IgD-negative memory B cell (primary cell): ENCODE data around the gene FGF3. TPM values are rescaled to one million over a fixed set of nuclear protein-coding genes. Genes with fewer than 3 reads are reported as not detected.
A peak's percentile ranks its signal among the peaks of the same experiment; 100 is the strongest.

Source experiments
- H3K27ac Mint-ChIP-seq, 3 donors: one replicate each; pipeline ENCODE4 v1.8.0; 2020 to 2022; ENCODE audit warnings: mild to moderate bottlenecking in 3 of 3, mixed read lengths in 3 of 3, moderate library complexity in 1 of 3
- H3K27me3 Mint-ChIP-seq: one replicate; pipeline ENCODE4 v1.8.0; 2021; ENCODE audit warnings: mixed read lengths
- H3K36me3 Mint-ChIP-seq: one replicate; pipeline ENCODE4 v1.8.0; 2020; ENCODE audit warnings: mild to moderate bottlenecking, mixed read lengths
- H3K4me1 Mint-ChIP-seq, 3 donors: one replicate each; pipeline ENCODE4 v1.8.0; 2020 to 2022; ENCODE audit warnings: mixed read lengths in 3 of 3, mild to moderate bottlenecking in 1 of 3
- H3K4me3 Mint-ChIP-seq, 4 donors: one replicate each; pipeline ENCODE4 v1.8.0; 2020 to 2022; ENCODE audit warnings: mild to moderate bottlenecking in 4 of 4, mixed read lengths in 4 of 4, moderate library complexity in 3 of 4
- H3K9me3 Mint-ChIP-seq, 3 donors: one replicate each; pipeline ENCODE4 v1.8.0; 2020 to 2021; ENCODE audit warnings: mixed read lengths in 3 of 3, mild to moderate bottlenecking in 1 of 3
- polyA plus RNA-seq: library from polyadenylated mRNA; unstranded; fragments of 300-500 nt; fragmentation: Illumina TruSeq; gene quantifications from one replicate; pipeline ENCODE4 v1.2.3, GENCODE V29; 2021

FGF3 gene
- polyA plus RNA-seq, 1 donor from 2014 or later: not detected

DNA sequence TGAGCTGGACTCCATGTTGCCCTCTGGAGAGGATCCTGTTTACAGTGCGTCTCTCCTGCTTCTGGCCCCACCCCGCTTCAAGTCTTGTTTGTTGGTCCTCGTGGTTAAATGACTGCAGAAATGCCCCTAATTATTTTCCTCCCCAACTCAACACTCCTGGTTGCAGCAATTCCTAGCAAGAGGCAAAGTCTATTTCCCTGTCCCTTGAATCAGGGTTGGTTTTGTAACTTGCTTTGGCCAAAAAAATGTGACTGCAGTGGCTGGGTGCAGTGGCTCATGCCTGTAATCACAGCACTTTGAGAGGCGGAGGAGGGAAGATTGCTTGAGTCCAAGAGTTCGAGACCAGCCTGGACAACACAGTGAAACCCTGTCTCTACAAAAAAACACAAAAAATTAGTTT is 41.0 kb upstream of the FGF3 start:
- H3K27me3 Mint-ChIP-seq: peaks cover 8% of the 10 kb centered on the region
- H3K4me3 Mint-ChIP-seq: no peak overlapping the region
- no peak overlapping the region for H3K27ac Mint-ChIP-seq
- peaks cover 0 to 11% (median 6%) of the 10 kb centered on the region in 3 donors for H3K9me3 Mint-ChIP-seq
- H3K4me1 Mint-ChIP-seq: peaks cover 0 to 3% (median 1%) of the 10 kb centered on the region in 3 donors
- H3K36me3 Mint-ChIP-seq: no peaks in the 10 kb centered on the region

DNA sequence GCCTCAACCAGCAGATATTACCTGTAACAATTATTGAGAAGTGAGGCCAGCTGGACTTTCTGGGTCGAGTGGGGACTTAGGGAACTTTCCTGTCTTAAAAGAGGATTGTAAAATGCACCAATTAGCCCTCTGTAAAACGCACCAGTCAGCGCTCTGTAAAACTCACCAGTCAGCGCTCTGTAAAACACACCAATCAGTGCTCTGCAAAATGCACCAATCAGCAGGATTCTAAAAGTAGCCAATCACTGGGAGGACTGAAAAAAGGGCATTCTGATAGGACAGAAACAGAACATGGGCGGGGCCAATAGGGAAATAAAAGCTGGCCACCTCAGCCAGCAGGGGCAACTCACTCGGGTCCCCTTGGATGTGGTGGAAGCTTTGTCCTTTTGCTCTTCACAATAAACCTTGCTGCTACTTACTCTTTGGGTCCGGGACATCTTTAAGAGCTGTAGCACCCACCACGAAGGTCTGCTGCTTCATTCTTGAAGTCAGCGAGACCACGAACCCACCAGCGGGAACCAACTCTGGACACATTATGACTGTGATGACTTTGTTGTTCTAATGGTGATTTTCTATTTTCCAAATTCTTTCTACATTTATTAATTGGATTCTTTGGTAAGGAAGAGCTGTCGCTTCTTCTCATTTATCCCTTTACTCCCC is 40.2 kb upstream of the FGF3 start:
- H3K9me3 Mint-ChIP-seq: peaks cover 3 to 11% (median 6%) of the 10 kb centered on the region in 3 donors
- no peaks in the 10 kb centered on the region for H3K36me3 Mint-ChIP-seq
- no peak overlapping the region for H3K4me3 Mint-ChIP-seq
- H3K4me1 Mint-ChIP-seq: peaks cover 0 to 3% (median 1%) of the 10 kb centered on the region in 3 donors
- H3K27me3 Mint-ChIP-seq: peaks cover 6% of the 10 kb centered on the region
- no peak overlapping the region for H3K27ac Mint-ChIP-seq

DNA sequence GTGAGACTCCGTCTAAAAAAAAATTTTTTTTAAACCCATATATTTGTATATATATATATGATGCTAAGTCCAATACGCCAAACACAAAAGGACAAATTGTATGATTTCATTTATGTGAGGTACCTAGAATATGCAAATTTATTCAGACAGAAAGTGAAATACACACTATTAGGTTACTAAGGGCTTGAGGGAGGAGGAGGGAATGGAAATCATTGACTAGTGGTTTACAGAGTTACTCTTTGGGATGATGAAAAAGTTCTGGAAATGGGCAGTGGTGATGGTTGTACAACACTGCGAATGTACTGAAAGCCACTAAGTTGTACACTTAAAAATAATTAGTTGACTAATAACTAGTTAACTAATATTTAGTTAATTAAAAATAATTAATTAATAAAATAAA is 36.2 kb upstream of the FGF3 start:
- Mint-ChIP-seq H3K27ac (no peak overlapping the region), H3K27me3 (peaks cover 13% of the 10 kb centered on the region), H3K36me3 (peaks cover 2% of the 10 kb centered on the region), H3K4me1 (peaks cover 0 to 3% (median 1%) of the 10 kb centered on the region in 3 donors), H3K4me3 (no peak overlapping the region), H3K9me3 (peaks cover 8 to 14% (median 14%) of the 10 kb centered on the region in 3 donors)

DNA sequence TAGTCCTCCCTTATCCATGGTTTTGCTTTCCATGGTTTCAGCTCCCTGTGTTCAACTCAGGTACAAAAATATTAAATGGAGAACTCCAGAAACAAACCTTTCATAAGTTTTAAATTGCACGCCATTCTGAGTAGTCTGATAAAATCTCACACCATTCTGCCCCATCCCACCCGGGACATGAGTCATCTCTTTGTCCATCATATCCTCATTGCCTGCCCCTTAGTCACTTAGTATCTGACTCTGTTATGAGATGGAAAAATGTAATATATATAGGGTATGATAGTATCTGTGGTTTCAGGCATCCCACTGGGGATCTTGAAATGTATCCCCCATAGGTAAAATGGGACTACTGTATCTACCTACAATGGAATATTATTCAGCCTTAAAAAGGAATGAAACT is 35.5 kb upstream of the FGF3 start:
- Mint-ChIP-seq H3K9me3 (peaks cover 8 to 14% (median 14%) of the 10 kb centered on the region in 3 donors), H3K27me3 (peaks cover 13% of the 10 kb centered on the region), H3K4me3 (no peak overlapping the region), H3K4me1 (peaks cover 0 to 3% (median 1%) of the 10 kb centered on the region in 3 donors), H3K27ac (no peak overlapping the region), H3K36me3 (peaks cover 2% of the 10 kb centered on the region)

DNA sequence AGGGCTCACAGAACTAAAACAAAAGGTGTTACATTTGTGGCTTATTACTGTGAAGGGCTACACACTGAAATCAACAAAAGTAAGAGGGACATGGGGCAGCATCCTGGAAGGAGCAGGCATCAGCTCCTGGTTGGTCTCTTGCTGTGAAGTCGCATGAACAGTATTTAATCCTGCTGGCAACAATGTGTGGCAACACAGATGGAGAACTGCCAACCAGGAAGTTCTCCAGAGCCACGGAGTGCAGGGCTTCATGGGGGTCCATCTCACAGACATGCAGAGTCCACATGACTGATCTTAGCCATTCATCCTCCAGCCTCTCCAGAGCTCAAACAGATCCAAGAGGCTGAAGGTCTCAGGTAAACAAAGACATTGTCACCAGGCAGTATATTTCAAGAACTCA is 32.8 kb upstream of the FGF3 start:
- Mint-ChIP-seq H3K9me3 (peaks cover 7 to 14% (median 8%) of the 10 kb centered on the region in 3 donors), H3K27me3 (peaks cover 13% of the 10 kb centered on the region), H3K27ac (no peak overlapping the region), H3K4me3 (no peak overlapping the region), H3K36me3 (peaks cover 2% of the 10 kb centered on the region), H3K4me1 (no peaks in the 10 kb centered on the region)

GRCh38 chr11:69848201-69848600 is 29.0 kb upstream of the FGF3 start:
- H3K27me3 Mint-ChIP-seq: peaks cover 11% of the 10 kb centered on the region
- no peaks in the 10 kb centered on the region for H3K4me1 Mint-ChIP-seq
- H3K4me3 Mint-ChIP-seq: no peak overlapping the region
- H3K36me3 Mint-ChIP-seq: peaks cover 2% of the 10 kb centered on the region
- H3K27ac Mint-ChIP-seq: peak overlapping the region in 1 of 3 donors; percentile 21
- peaks cover 3 to 11% (median 5%) of the 10 kb centered on the region in 3 donors for H3K9me3 Mint-ChIP-seq

- no peak overlapping the region for H3K4me3 Mint-ChIP-seq
- H3K9me3 Mint-ChIP-seq: peaks cover 0 to 4% (median 2%) of the 10 kb centered on the region in 3 donors
- H3K4me1 Mint-ChIP-seq: no peaks in the 10 kb centered on the region
These were observed 25.2 kb upstream of the FGF3 start for GRCh38 chr11:69844396-69844795.

GRCh38 chr11:69843529-69843921 is 24.3 kb upstream of the FGF3 start:
- Mint-ChIP-seq H3K4me1 (no peaks in the 10 kb centered on the region), H3K4me3 (no peak overlapping the region), H3K9me3 (peaks cover 0 to 4% (median 0%) of the 10 kb centered on the region in 3 donors), H3K27me3 (no peaks in the 10 kb centered on the region), H3K36me3 (peaks cover 2% of the 10 kb centered on the region), H3K27ac (no peak overlapping the region)

More at GRCh38 chr11:69844396-69844795, 25.2 kb upstream of the FGF3 start:
- H3K36me3 Mint-ChIP-seq: peaks cover 2% of the 10 kb centered on the region
- no peak overlapping the region for H3K27ac Mint-ChIP-seq
- H3K27me3 Mint-ChIP-seq: no peaks in the 10 kb centered on the region

DNA sequence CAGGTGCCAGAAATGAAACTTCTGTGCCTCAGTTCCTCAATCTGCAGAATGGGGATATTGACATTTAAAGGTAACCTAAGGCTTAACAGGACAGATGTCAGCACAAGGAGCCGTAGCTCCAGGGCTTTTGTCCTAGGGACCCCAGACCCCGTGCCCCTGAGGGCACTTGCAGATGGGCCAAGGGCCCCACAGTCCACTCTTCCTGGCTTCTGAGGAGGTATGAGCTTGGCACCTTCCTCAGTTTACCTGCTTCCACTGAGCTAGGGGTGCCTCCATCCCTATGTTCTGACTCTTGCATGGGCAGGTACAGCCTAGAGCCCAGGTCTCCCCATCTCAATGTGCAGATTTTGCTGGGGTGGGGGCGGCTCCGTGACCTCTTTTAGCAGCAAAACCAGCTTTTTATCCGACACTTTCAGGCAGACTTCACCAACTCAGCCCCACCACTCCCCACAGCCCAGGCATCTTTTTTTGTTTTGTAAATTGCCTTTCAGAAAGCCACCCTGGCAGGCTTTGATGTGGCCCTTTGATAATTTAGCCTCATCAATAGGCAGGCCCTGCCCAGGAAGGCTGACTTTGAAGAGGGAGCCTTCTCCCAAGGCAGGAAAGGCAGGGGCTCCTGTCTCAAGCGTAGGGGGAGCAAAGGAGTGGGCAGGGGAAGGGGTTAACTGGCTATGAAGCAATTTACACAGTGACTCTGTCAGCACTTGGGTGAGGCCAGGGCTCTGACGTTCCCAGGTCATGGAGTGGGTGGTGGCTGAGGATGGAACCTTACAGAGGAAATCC is 23.7 kb upstream of the FGF3 start:
- Mint-ChIP-seq H3K4me1 (no peaks in the 10 kb centered on the region), H3K4me3 (no peak overlapping the region), H3K27me3 (no peaks in the 10 kb centered on the region), H3K9me3 (peaks cover 0 to 4% (median 0%) of the 10 kb centered on the region in 3 donors), H3K36me3 (peaks cover 2% of the 10 kb centered on the region), H3K27ac (no peak overlapping the region)

- peaks cover 3% of the 10 kb centered on the region for H3K27me3 Mint-ChIP-seq
- H3K27ac Mint-ChIP-seq: no peak overlapping the region
- peaks cover 2% of the 10 kb centered on the region for H3K36me3 Mint-ChIP-seq
- H3K4me1 Mint-ChIP-seq: no peaks in the 10 kb centered on the region
- peaks cover 0 to 4% (median 0%) of the 10 kb centered on the region in 3 donors for H3K9me3 Mint-ChIP-seq
- no peak overlapping the region for H3K4me3 Mint-ChIP-seq
These were observed 22.9 kb upstream of the FGF3 start for GRCh38 chr11:69841859-69842698.

- H3K27ac Mint-ChIP-seq: no peak overlapping the region
- peaks cover 2% of the 10 kb centered on the region for H3K36me3 Mint-ChIP-seq
- H3K27me3 Mint-ChIP-seq: peaks cover 3% of the 10 kb centered on the region
- no peaks in the 10 kb centered on the region for H3K4me1 Mint-ChIP-seq
- H3K9me3 Mint-ChIP-seq: peaks cover 0 to 4% (median 0%) of the 10 kb centered on the region in 3 donors
- no peak overlapping the region for H3K4me3 Mint-ChIP-seq
These were observed 22.1 kb upstream of the FGF3 start for GRCh38 chr11:69841170-69841858.

DNA sequence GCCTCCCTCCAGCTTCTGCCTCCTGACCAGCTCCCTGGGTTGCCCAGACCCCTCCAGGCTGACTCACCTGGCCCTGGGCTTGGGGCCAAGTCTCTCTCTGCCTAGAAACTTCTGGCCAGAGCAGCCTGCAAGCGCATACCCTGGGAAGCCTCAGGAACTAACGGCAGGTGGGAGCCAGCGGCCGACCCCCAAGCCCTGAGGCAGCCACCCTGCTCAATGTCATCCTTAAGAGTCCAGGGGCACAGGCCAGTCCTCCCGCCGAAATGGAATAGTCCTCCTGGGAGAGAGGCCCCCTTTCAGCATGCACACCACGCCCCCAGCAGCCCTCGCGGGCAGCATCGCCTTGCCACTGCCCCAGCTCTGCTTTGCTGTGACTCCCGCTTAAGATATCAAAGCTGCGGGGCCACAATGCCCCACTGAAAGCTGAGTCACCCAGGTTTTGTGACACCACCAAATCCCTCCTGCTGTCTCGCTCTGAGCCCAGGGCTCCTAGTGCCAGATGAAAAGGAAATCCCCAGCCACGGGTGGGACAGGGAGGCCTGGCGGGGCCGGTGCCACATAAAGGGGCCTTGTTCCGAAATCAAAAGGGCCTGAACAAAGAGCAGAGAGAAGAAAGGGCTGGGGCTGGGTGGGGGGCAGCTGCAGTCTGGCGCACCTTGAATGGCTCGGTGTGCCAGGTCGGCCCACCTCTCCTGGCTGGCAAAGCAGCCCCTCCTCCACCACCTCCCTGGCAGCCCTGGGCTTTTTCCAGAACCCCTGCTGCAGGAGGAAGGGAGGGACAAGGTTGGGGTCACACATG is 21.4 kb upstream of the FGF3 start:
- Mint-ChIP-seq H3K9me3 (peaks cover 0 to 4% (median 0%) of the 10 kb centered on the region in 3 donors), H3K4me1 (no peaks in the 10 kb centered on the region), H3K27ac (no peak overlapping the region)

DNA sequence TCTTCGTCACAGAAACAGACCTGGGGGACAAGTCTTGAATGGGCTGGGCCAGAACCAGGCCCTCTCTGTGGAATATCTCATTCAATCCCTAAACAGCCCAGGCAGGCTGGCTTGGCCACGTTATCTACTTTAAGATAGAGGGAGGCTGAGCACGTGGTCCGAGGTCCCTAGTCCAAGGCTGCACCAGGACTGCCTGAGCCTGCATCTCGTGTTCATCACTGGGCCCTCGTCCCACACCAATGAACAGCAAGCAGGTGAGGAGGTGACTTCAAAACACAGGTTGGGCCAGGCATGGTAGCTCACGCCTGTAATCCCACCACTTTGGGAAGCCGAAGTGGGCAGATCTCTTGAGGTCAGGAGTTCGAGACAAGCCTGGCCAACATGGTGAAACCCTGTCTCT is 20.3 kb upstream of the FGF3 start:
- Mint-ChIP-seq H3K9me3 (peaks cover 0 to 4% (median 0%) of the 10 kb centered on the region in 3 donors), H3K27ac (no peak overlapping the region), H3K27me3 (peaks cover 6% of the 10 kb centered on the region), H3K4me3 (no peak overlapping the region), H3K36me3 (peaks cover 2% of the 10 kb centered on the region), H3K4me1 (no peaks in the 10 kb centered on the region)

More for the DNA sequence above, 21.4 kb upstream of the FGF3 start:
- Mint-ChIP-seq H3K36me3 (peaks cover 2% of the 10 kb centered on the region), H3K27me3 (peaks cover 3% of the 10 kb centered on the region), H3K4me3 (no peak overlapping the region)

- H3K9me3 Mint-ChIP-seq: peaks cover 0 to 4% (median 0%) of the 10 kb centered on the region in 3 donors
- H3K27ac Mint-ChIP-seq: no peak overlapping the region
- H3K27me3 Mint-ChIP-seq: peaks cover 21% of the 10 kb centered on the region
- H3K36me3 Mint-ChIP-seq: peaks cover 2% of the 10 kb centered on the region
- no peak overlapping the region for H3K4me3 Mint-ChIP-seq
- H3K4me1 Mint-ChIP-seq: no peaks in the 10 kb centered on the region
These were observed 18.6 kb upstream of the FGF3 start for GRCh38 chr11:69837791-69838190.
